ENCODE measurements around the gene LCMT1. TPM values are rescaled to one million over a fixed set of nuclear protein-coding genes. Genes with fewer than 3 reads are reported as not detected.

The LCMT1 gene
- total and polyA plus RNA-seq, 2 of the 13 experiments (the other 11 are each of a cell fraction or from before 2014, with no cell fraction given): 41.2 to 48.7 TPM

GRCh38 chr16:25210758-25211157 is 99.2 kb downstream of the LCMT1 start:
- Histone ChIP-seq H3K27ac (ENCODE audit: extremely low read length, insufficient read depth, low read length) (no peak overlapping the region), H3K79me2 (ENCODE audit: insufficient read depth, low read length) (no peaks in the 10 kb centered on the region), H3K4me2 (ENCODE audit: low read depth, low read length) (no peak overlapping the region), H4K20me1 (ENCODE audit: insufficient read depth, low read length) (no peaks in the 10 kb centered on the region), H3K9ac (ENCODE audit: insufficient read depth, low read depth, low read length) (no peak overlapping the region), H3K4me3 (replicated peaks in 1 of 3; ENCODE audit: insufficient read depth in 1 of 3, low read depth in 2 of 3, low read length in 3 of 3) (no peak overlapping the region), H3K9me3 (ENCODE audit: low read length) (no peaks in the 10 kb centered on the region), H3K27me3 (ENCODE audit: control insufficient read depth in 1 of 2, insufficient read depth in 2 of 2, low read length in 2 of 2) (no peaks in the 10 kb centered on the region), H2AFZ (ENCODE audit: low read length) (no peak overlapping the region), H3K36me3 (replicated peaks in 1 of 2; ENCODE audit: control insufficient read depth in 1 of 2, insufficient read depth in 2 of 2, low read length in 2 of 2) (no peaks in the 10 kb centered on the region), H3K4me1 (ENCODE audit: insufficient read depth, low read length) (peaks cover 31% of the 10 kb centered on the region)
- 38% methylated on average over 4 of the region's 4 CpGs for WGBS (ENCODE audit: low lambda C conversion rate)
- ChIA-PET CTCF (ENCODE audit: low intra/inter-chr PET ratio, low total read pairs) (no interaction called here), POLR2A (no interaction called here)
- TF ChIP-seq ZNF879 (CRISPR knock-in tag; IDR thresholded peaks at IDR 0.05) (no peak), GABPB1 (CRISPR knock-in tag; IDR thresholded peaks at IDR 0.05) (no peak), ZNF276 (CRISPR knock-in tag; IDR thresholded peaks at IDR 0.05; ENCODE audit: low read depth) (no peak), ZSCAN20 (CRISPR knock-in tag; IDR thresholded peaks at IDR 0.05; ENCODE audit: borderline replicate concordance) (no peak), ZNF343 (CRISPR knock-in tag; IDR thresholded peaks at IDR 0.05) (no peak), PCBP1 (IDR thresholded peaks at IDR 0.05; ENCODE audit: borderline replicate concordance, low read depth, low read length) (no peak)
- TF ChIP-seq, protein P1, sequence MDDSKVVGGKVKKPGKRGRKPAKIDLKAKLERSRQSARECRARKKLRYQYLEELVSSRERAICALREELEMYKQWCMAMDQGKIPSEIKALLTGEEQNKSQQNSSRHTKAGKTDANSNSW (CRISPR knock-in tag; IDR thresholded peaks at IDR 0.05; ENCODE audit: borderline replicate concordance): no peak
- TF ChIP-seq, protein P2, sequence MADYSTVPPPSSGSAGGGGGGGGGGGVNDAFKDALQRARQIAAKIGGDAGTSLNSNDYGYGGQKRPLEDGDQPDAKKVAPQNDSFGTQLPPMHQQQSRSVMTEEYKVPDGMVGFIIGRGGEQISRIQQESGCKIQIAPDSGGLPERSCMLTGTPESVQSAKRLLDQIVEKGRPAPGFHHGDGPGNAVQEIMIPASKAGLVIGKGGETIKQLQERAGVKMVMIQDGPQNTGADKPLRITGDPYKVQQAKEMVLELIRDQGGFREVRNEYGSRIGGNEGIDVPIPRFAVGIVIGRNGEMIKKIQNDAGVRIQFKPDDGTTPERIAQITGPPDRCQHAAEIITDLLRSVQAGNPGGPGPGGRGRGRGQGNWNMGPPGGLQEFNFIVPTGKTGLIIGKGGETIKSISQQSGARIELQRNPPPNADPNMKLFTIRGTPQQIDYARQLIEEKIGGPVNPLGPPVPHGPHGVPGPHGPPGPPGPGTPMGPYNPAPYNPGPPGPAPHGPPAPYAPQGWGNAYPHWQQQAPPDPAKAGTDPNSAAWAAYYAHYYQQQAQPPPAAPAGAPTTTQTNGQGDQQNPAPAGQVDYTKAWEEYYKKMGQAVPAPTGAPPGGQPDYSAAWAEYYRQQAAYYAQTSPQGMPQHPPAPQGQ (CRISPR knock-in tag; IDR thresholded peaks at IDR 0.05; ENCODE audit: borderline replicate concordance): no peak
- in situ Hi-C loops (cut with HindIII; ENCODE audit: extremely low pct_ligation_motif_present, low pct_unique_long_range_greater_than_20kb) (no loop called here), intact Hi-C loops (cut with micrococcal nuclease; ENCODE audit: unreplicated experiment) (no loop called here)
- no peak for DNase-seq (ENCODE audit: low spot score)
- no TSS peak for BruUV-seq (replicated peaks)
- no peak for ATAC-seq
- FAIRE-seq: no peak
